Fibroblast of the aortic adventitia (primary cell): Measurements from ENCODE around the gene PRPF18. TPM values are rescaled to one million over a fixed set of nuclear protein-coding genes. Genes with fewer than 3 reads are reported as not detected.

Source experiments
- DNase-seq: peaks from one replicate; pipeline ENCODE4 v3.0.0-alpha.2; 2010; ENCODE audit warnings: low read depth
- H3K4me3 ChIP-seq: 2 replicates; pipeline ENCODE4 v1.5.1; 2011; ENCODE audit warnings: low read depth, mild to moderate bottlenecking, control low read depth, low read length, moderate library complexity
- total RNA-seq: library from RNA; depleted of rRNA; stranded (reverse); fragments of >200 nt; gene quantifications from 2 replicates; pipeline ENCODE4 v1.2.3, GENCODE V29; 2012; ENCODE audit warnings: low replicate concordance
- TF ChIP-seq, protein P1 (sequence below): IDR thresholded peaks from 2 replicates; pipeline ENCODE4 v1.5.1; 2011; ENCODE audit warnings: mild to moderate bottlenecking, low read length, control low read depth, inconsistent platforms; ENCODE audit not compliant: insufficient read depth

Gene PRPF18
- total RNA-seq, 1 donor = 37.0 TPM

DNA sequence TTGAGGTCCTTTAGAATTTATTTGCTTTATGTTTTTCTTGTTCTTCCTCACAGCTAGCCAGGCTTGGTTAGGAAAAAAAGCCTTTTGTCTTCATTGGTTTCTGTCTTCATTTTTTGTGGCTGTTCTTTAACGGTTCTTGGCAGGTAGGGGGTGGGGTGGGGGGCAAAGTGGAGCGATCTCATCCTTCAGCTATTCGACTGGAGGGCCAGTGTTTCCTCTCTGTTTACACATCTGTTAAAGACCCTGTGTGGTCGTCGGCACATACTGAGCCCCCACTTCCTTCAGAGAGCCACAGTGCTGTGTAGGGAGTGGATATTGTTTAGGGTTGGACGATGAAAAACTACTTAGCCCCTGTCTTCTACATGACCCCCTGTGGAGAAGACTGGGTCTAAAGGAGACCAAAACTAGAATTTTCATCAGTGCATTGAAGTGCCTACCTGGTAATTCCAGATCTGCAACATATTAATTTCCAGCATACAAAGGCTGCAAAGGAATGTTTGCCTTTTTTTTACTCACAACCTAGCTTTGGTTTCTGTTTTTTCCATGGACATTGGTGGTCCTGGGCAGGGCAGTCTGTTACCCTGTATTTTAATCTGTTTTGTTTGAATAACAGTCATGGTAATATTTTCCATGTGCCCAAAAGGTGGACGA lies 29.0 kb downstream of the PRPF18 start:
- no peak for DNase-seq
- TF ChIP-seq, protein P1, sequence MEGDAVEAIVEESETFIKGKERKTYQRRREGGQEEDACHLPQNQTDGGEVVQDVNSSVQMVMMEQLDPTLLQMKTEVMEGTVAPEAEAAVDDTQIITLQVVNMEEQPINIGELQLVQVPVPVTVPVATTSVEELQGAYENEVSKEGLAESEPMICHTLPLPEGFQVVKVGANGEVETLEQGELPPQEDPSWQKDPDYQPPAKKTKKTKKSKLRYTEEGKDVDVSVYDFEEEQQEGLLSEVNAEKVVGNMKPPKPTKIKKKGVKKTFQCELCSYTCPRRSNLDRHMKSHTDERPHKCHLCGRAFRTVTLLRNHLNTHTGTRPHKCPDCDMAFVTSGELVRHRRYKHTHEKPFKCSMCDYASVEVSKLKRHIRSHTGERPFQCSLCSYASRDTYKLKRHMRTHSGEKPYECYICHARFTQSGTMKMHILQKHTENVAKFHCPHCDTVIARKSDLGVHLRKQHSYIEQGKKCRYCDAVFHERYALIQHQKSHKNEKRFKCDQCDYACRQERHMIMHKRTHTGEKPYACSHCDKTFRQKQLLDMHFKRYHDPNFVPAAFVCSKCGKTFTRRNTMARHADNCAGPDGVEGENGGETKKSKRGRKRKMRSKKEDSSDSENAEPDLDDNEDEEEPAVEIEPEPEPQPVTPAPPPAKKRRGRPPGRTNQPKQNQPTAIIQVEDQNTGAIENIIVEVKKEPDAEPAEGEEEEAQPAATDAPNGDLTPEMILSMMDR = no peak
- no peak overlapping the region for H3K4me3 ChIP-seq

DNA sequence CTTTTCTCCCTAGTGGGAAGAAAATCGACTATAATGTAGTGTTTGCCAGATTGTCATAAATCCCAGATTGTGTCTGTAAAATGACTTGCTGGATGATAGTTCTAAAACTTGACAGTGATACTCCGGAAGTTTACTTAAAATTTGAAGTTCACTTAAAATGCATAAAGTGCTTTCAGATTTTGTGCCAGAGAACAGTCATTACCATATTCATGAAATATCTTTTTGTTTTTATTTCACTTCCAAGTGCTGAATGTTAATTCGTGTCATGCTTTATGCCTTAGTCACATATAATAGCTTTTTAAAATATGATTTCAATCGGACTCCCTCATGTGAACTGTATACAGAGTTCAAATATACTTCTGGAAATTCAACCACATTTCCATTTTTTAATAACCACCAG lies 30.4 kb downstream of the PRPF18 start:
- no peak for DNase-seq
- no peak overlapping the region for H3K4me3 ChIP-seq
- TF ChIP-seq, protein P1 = no peak

DNA sequence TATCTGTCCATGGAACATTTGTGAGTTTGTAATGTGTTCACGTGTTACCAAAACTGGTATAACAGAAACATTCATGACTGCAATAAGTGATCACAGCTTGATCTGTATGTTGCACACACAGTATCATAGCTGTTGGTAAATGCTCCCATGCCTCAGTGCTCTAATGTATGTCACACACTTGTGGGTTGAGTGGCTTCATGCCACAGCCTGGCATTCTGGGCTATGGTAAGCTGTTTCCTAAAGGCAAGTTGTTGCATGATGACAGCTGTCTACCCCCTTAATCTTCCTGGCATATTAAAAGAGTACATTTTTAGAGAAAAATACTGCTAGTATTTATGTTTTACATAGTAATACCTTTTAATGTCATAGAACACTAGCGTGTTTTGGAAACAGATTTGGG lies 35.2 kb downstream of the PRPF18 start:
- H3K4me3 ChIP-seq = no peak overlapping the region
- no peak for DNase-seq
- TF ChIP-seq, protein P1 = no peak

DNA sequence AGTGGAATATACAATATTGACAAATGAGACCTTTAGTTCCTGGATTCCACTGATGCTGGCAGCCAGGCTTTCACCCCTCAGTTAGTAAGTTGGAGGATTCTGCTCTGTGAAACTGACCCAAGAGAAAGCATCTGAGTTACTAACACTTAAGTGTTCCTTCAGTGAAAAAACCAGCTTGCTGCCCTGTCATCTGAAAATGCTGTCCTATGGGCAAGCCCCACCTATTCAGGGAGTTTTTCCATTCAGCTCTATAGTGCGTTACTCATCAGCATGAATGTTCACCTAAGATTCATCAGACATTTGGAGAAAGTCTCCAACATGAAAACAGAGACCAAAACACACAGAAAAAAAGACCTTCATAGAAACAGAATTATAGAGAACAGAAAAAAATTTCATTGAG lies 37.9 kb downstream of the PRPF18 start:
- TF ChIP-seq, protein P1 = no peak
- DNase-seq = no peak
- no peak overlapping the region for H3K4me3 ChIP-seq

DNA sequence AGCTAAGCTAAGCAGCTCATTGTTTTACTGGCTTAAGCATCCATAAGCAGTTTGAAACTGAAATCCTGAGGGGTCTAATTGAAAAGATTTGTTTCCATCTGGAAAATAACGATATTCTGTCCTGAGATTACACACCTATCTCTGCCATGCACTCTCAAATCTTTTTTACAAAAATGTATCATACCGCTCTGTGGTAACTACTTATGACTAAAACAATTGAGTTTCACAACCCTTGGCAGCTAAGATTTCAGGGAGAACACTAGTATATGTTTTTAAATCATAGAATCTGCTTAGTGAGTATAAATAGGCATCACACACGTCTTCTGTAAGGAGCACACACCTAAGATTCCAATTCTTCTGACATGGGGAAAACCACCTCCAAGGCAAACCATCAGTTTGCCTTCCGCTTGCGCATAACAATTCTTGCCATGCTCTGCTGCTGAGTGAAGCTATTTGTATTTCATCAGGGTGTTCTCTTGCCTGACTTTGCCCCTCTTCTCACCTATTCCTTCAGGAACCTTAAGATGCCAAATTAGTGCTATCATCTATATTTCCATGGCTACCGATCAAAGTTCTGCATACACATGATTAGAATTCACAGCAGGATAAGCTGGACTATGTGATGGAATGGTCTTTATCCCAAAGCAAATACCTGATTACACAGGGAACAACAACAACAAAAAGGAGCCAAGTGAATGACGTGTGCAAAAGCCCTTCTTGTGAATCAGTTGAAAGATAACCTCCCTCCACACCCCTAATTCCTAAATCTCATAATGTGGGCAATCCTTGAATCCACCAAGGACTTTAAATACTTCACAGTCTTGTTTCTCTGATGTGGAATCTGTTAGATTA lies 40.9 kb downstream of the PRPF18 start:
- H3K4me3 ChIP-seq = no peak overlapping the region
- DNase-seq = peak; percentile 31
- TF ChIP-seq, protein P1 = no peak

DNA sequence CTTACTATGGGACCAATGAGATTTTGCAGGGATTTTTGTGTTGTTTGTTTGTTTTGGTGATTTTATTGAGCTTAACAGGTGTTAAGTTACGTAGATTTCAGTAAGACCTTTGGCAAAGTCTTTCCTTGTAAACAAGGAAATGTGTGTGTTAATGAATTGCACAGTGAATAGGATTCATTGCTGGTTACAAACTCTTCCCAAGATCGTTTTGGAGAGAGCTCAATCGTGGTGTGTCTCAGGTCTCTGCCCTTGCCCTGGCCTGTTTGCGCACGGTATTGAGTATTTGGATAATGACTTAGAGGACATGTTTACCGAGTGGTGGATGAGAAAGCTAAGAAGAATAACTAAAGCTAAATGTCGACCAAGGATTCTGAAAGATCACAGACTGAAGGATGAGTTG lies 41.9 kb downstream of the PRPF18 start:
- no peak for DNase-seq
- TF ChIP-seq, protein P1 = no peak
- no peak overlapping the region for H3K4me3 ChIP-seq

DNA sequence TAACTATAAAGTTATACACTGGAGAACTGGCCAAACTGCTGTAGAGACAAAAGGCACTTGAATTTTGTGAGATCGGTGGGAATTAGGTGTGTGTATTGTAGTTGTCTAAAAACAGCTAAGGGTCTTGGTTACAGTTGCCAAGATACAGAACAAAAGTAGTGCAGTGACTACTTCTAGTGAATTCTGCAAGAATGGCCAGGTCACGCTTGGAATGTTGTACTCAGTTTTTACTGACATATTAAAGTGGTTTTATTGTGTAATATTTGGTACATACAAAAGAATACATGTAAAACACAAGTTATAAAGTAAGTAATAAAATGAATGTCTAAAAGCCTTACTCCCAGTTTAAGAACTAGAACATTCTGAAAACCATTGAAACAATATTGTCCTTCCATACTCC lies 42.4 kb downstream of the PRPF18 start:
- TF ChIP-seq, protein P1 = no peak
- H3K4me3 ChIP-seq = no peak overlapping the region
- peak; percentile 15 for DNase-seq
